GM12865 (cell line): ENCODE results near the gene PIGU.

Experiments
- DNase-seq: peaks from one replicate; pipeline ENCODE4 v3.0.0; 2010; ENCODE audit warnings: low read depth
- H3K4me3 ChIP-seq: 2 replicates; pipeline ENCODE4 v1.5.1; 2011; ENCODE audit warnings: mild to moderate bottlenecking, low read depth, low read length, control low read depth
- CTCF ChIP-seq: IDR thresholded peaks from 2 replicates; pipeline ENCODE4 v1.5.1; 2011; ENCODE audit warnings: low read length, control low read depth, low read depth, inconsistent platforms; ENCODE audit not compliant: insufficient read depth; ENCODE audit errors: missing control alignments

Gene PIGU

GRCh38 chr20:34532756-34533155 lies 144.1 kb downstream of the PIGU start:
- no peak for TF ChIP-seq CTCF
- no peak overlapping the region for H3K4me3 ChIP-seq
- DNase-seq = no peak

GRCh38 chr20:34532320-34532719 lies 144.6 kb downstream of the PIGU start:
- H3K4me3 ChIP-seq = no peak overlapping the region
- DNase-seq = no peak
- TF ChIP-seq CTCF = no peak

GRCh38 chr20:34531608-34532265 lies 145.2 kb downstream of the PIGU start:
- H3K4me3 ChIP-seq = no peak overlapping the region
- no peak for DNase-seq
- no peak for TF ChIP-seq CTCF

GRCh38 chr20:34530342-34530741 lies 146.6 kb downstream of the PIGU start:
- no peak for TF ChIP-seq CTCF
- H3K4me3 ChIP-seq = no peak overlapping the region
- no peak for DNase-seq

GRCh38 chr20:34529742-34530141 lies 147.2 kb downstream of the PIGU start:
- no peak for DNase-seq
- H3K4me3 ChIP-seq = no peak overlapping the region
- no peak for TF ChIP-seq CTCF

- H3K4me3 ChIP-seq = no peak overlapping the region
- DNase-seq = no peak
- no peak for TF ChIP-seq CTCF
Measured at GRCh38 chr20:34528921-34529297, 148.0 kb downstream of the PIGU start.

GRCh38 chr20:34527016-34527415 lies 149.9 kb downstream of the PIGU start:
- no peak for DNase-seq
- H3K4me3 ChIP-seq = no peak overlapping the region
- TF ChIP-seq CTCF = no peak
